Left ventricle myocardium superior (tissue), 1 donor: ENCODE measurements around the gene CCL16. TPM values are rescaled to one million over a fixed set of nuclear protein-coding genes. Genes with fewer than 3 reads are reported as not detected.
A peak's percentile ranks its signal among the peaks of the same experiment; 100 is the strongest.
"Not testable (repeated sequence)": the region's sequence is repeated elsewhere in the genome, so short reads cannot be mapped to it uniquely, and the experiment has no call there.

Experiments used
- ATAC-seq: fragments of 200-7000 bp; cut with Tn5 transposase; one replicate; pipeline ENCODE4 v1.9.1; 2020; ENCODE audit warnings: mild to moderate bottlenecking, moderate library complexity
- DNase-seq: peaks from one replicate; pipeline ENCODE4 v3.0.0-alpha.2; 2020
- intact Hi-C: fragments of 100-400 bp; cut with micrococcal nuclease; formaldehyde crosslinking; loops from one replicate; pipeline ENCODE4 v1.11.0; 2022
- total RNA-seq: library from RNA; stranded (reverse); fragmentation: NEBNext Ultra II Directional; extraction: Animal tissue kit (Norgen Biotek cat#: 25700); gene quantifications from one replicate; pipeline ENCODE4 v1.2.1, GENCODE V29; 2021
- donor health status: DM: no; HTN: yes; CAD: no; lungs with severe emphysema.

The CCL16 gene
- total RNA-seq, 1 donor from 2014 or later, result not detected

DNA sequence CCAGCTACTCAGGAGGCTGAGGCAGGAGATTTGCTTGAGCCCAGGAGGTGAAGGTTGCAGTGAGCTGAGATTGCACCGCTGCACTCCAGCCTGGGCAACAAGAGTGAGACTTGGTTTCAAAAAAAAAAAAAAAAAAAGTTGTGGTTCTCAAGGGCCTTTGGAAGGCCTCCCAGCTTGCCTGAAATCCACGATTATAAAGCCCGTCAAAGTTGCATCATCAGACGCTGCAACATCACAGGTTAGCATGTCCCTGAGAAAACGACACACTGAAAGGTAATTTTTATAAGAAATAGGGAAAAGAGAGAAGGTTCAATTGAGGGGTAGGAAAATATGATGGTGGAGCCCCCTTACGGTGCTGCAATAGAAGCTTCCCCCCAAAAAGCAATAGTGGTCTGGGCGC is 33.2 kb downstream of the CCL16 start:
- ATAC-seq, result no peak
- no peak for DNase-seq
- intact Hi-C loops, result no loop called here

DNA sequence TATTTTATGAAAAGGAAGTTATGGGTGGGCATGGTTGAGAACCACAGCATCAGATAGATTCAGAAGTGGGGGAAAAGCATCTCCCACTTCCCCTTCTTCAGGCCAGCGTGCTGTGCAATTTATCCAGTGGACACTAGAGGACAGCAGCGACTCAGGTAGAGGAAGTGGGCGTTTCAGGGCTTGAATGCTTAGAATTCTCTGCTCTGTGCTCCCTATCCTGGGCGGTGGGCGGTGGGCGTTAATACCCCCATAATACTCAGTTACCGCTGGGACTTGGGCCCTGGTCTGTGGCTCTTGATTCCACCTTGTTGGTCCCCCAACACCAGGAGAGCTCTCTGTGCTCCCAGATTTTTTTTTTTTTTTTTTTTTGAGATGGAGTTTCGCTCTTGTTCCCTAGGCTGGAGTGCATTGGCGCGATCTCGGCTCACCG is 34.1 kb downstream of the CCL16 start:
- DNase-seq (no peak), ATAC-seq (no peak)
- intact Hi-C loops, result no loop called here

GRCh38 chr17:35944151-35944550 is 37.1 kb downstream of the CCL16 start:
- intact Hi-C loops, result no loop called here
- ATAC-seq (no peak), DNase-seq (no peak)

GRCh38 chr17:35943537-35943936 is 37.8 kb downstream of the CCL16 start, which contains the start of gene LYZL6:
Gene LYZL6, minus strand, starts transcription at chr17:35943713. Its CDS starts 4,357 bp downstream, at chr17:35939356.
- intact Hi-C loops, result no loop called here
- no peak for ATAC-seq
- no peak for DNase-seq

DNA sequence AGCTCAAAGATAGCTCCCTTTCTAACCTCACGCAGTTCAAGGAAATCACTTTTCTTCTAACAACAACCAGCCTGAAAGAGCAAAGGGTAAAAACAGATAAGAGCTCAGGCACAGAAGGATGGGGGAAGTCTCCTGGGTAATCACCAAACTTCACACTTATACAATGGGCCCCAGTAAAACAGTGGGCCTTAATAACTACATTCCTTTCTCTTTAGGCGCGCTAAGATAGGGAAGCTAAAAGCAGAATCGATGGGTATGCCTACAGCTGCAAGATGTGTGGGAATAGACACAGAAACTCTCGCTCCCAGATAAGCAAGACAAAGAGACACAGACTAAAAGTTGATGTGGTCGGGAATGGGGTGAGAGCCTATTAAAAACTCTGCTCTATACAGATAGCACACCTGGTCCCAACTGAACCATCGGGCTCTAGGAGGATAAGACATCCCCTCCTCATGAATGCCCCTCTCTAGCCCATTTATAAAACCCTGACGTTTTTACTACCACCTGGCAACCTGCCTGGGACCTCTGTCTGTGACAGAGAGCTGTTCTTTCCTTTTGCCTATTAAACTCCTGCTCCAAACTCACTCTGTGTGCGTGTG is 38.6 kb downstream of the CCL16 start:
- no peak for ATAC-seq

GRCh38 chr17:35938492-35938891 is 42.8 kb downstream of the CCL16 start:
- DNase-seq, intact Hi-C loops, ATAC-seq: not testable (repeated sequence)

More for the DNA sequence above, 38.6 kb downstream of the CCL16 start:
- no peak for DNase-seq
- intact Hi-C loops, result no loop called here

DNA sequence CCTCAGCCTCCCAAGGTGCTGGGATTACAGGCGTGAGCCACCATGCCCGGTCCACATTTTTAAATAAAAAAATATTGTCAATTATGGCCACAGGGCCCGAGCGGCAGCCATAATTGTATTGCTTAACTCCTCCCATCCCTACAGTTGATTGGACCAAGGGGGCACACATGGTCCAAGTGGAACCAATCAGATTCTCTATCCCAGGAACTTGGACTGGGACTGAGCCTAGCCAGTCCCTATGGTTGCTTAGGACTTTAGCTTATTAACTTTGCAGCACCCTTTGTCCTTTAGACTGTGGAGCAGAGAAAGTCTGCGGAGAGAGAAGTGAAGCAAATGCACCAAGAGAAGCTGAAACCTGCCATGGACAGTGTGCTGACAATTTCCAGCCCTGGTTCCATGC is 45.2 kb downstream of the CCL16 start:
- no peak for DNase-seq
- intact Hi-C loops, result no loop called here
- no peak for ATAC-seq

- intact Hi-C loops, result no loop called here
- DNase-seq (peak; percentile 32), ATAC-seq (no peak)
Observed at GRCh38 chr17:35934760-35935159, 46.5 kb downstream of the CCL16 start.

DNA sequence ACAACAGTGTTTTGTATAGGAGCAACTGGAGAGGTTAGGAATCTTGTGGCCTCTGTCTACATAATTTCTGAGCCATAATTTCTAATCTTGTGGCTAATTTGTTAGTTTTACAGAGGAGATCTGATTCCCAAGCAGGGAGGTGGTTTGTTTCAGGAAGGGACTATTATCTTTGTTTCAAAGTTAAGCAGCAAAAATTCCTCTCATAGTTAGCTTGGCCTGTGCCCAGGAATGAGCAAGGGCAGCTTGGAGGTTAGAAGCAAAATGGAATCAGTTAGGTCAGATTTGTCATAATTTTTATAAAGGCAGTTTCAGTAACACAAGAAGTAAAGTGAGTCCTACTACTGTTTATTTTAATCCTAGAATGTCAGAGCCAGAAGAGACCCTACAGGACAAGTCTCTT is 48.7 kb downstream of the CCL16 start:
- intact Hi-C loops, result no loop called here
- no peak for ATAC-seq
- no peak for DNase-seq

- peak; percentile 21 for ATAC-seq
- intact Hi-C loops, result no loop called here
- DNase-seq, result no peak
Observed at GRCh38 chr17:35931794-35932425, 49.4 kb downstream of the CCL16 start.

GRCh38 chr17:35930211-35931065 is 50.9 kb downstream of the CCL16 start, which contains the start of gene RDM1:
Gene RDM1, minus strand, starts transcription at chr17:35930773. Its CDS starts 46 bp downstream, at chr17:35930727.
- DNase-seq (peak; percentile 71), ATAC-seq (peak; percentile 86)
- intact Hi-C loops, result no loop called here

GRCh38 chr17:35927714-35928113 is 53.6 kb downstream of the CCL16 start:
- ATAC-seq (no peak), DNase-seq (no peak)
- intact Hi-C loops, result no loop called here

Other genes starting within 250 kb of the CCL16 start
- gene RASL10B, start 249.9 kb downstream of the CCL16 start, total RNA-seq, result 23.8 TPM
- 0.27 TPM for gene GAS2L2, start 228.3 kb downstream of the CCL16 start, total RNA-seq
- gene C17orf50, start 220.6 kb downstream of the CCL16 start, total RNA-seq, result not detected
- 1.5 TPM for gene MMP28, start 185.9 kb downstream of the CCL16 start, total RNA-seq
- gene TAF15, start 172.0 kb downstream of the CCL16 start, total RNA-seq, result 110 TPM
- gene HEATR9, start 112.6 kb downstream of the CCL16 start, total RNA-seq, result not detected
- gene CCL5, start 101.1 kb downstream of the CCL16 start, total RNA-seq, result 4.2 TPM
- not detected for gene RDM1, start 50.7 kb downstream of the CCL16 start, total RNA-seq
- not detected for gene LYZL6, start 37.8 kb downstream of the CCL16 start, total RNA-seq
- 8.1 TPM for gene CCL14, start 5.2 kb upstream of the CCL16 start, total RNA-seq
- gene CCL15, start 20.1 kb upstream of the CCL16 start, total RNA-seq, result not detected
- not detected for gene CCL23, start 36.5 kb upstream of the CCL16 start, total RNA-seq
- gene CCL18, start 82.8 kb upstream of the CCL16 start, total RNA-seq, result 1.4 TPM
- not detected for gene CCL3, start 108.6 kb upstream of the CCL16 start, total RNA-seq
- 0.74 TPM for gene CCL4, start 122.3 kb upstream of the CCL16 start, total RNA-seq
- gene TBC1D3B, start 195.1 kb upstream of the CCL16 start, total RNA-seq, result 2.8 TPM
- gene CCL3L1, start 215.3 kb upstream of the CCL16 start, total RNA-seq, result not detected
- not detected for gene CCL4L2, start 229.6 kb upstream of the CCL16 start, total RNA-seq